Peyer's patch (tissue), 4 donors: ENCODE measurements around the gene ALG10B.

Experiments
- POLR2A ChIP-seq, 2 donors: fragments of 450-650 bp; IDR thresholded peaks; one replicate each; pipeline ENCODE4 v1.5.1; 2017; ENCODE audit warnings: antibody characterized with exemption in 2 of 2, mild to moderate bottlenecking in 2 of 2, moderate library complexity in 2 of 2
- TF ChIP-seq, protein P1 (sequence below), 6 experiments: fragments of 450-650 bp in 4 of 6; fragments of 200-600 bp in 2 of 6; sonication (generic) in 1 of 6; IDR thresholded peaks; one replicate each; pipeline ENCODE4 v1.5.1; 2017 to 2019; ENCODE audit warnings: antibody characterized with exemption in 6 of 6, mild to moderate bottlenecking in 3 of 6, moderate library complexity in 1 of 6

DNA sequence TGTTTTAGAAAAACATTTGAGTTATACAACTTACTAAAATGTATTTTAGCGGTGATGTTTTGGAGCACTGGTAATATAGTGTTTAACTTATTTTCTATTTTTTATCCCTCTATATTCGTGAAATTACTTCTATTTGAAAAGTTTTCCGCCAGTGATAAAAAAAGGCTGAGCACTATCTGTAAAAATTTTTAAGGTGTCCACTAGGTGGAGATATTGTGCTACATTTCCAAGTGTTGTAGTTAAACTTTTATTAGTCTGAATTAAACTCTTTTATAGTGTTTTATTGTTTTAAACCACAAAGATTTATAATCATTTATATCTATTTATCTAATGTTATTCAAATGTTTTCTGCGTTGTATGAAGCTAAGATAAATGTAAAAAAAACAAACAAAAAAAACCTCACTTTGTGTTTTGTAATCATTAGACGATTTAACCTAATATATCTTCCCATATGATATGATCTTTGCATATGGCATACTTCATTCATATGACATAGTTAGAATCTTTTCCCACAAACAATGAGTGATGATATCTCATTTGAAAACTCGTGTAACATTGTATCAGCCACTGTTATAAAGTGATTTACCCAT lies 11.8 kb downstream of the ALG10B start:
- TF ChIP-seq, protein P1, sequence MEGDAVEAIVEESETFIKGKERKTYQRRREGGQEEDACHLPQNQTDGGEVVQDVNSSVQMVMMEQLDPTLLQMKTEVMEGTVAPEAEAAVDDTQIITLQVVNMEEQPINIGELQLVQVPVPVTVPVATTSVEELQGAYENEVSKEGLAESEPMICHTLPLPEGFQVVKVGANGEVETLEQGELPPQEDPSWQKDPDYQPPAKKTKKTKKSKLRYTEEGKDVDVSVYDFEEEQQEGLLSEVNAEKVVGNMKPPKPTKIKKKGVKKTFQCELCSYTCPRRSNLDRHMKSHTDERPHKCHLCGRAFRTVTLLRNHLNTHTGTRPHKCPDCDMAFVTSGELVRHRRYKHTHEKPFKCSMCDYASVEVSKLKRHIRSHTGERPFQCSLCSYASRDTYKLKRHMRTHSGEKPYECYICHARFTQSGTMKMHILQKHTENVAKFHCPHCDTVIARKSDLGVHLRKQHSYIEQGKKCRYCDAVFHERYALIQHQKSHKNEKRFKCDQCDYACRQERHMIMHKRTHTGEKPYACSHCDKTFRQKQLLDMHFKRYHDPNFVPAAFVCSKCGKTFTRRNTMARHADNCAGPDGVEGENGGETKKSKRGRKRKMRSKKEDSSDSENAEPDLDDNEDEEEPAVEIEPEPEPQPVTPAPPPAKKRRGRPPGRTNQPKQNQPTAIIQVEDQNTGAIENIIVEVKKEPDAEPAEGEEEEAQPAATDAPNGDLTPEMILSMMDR (IDR thresholded peaks at IDR 0.05): peak; percentile 20 to 66 (median 59)
- no peak for TF ChIP-seq POLR2A (IDR thresholded peaks at IDR 0.05)
